Peyer's patch (tissue), 4 donors: ENCODE results near the gene PTPN11. TPM values are rescaled to one million over a fixed set of nuclear protein-coding genes. Genes with fewer than 3 reads are reported as not detected.

Experiments
- DNase-seq, 3 donors: peaks; one replicate each; pipeline ENCODE4 v3.0.0-alpha.2; 2017 to 2019
- H3K27ac ChIP-seq, 4 donors: fragments of 200-600 bp; sonication (generic); one replicate each; pipeline ENCODE4 v1.5.1; 2016 to 2019
- H3K27me3 ChIP-seq, 2 donors: fragments of 200-600 bp; sonication (generic); one replicate each; pipeline ENCODE4 v1.5.1; 2019
- H3K36me3 ChIP-seq, 3 donors: fragments of 200-600 bp; sonication (generic); one replicate each; pipeline ENCODE4 v1.5.1; 2016 to 2019
- H3K4me1 ChIP-seq, 4 donors: fragments of 200-600 bp; sonication (generic); one replicate each; pipeline ENCODE4 v1.5.1; 2016 to 2019
- H3K4me3 ChIP-seq, 4 donors: fragments of 200-600 bp; sonication (generic); 1 replicate in 3 of 4; 2 replicates in 1 of 4; pipeline ENCODE4 v1.5.1; 2016 to 2019; ENCODE audit warnings: mild to moderate bottlenecking in 1 of 4
- H3K9me3 ChIP-seq, 4 donors: fragments of 200-600 bp; sonication (generic); one replicate each; pipeline ENCODE4 v1.5.1; 2016 to 2019; ENCODE audit warnings: mild to moderate bottlenecking in 1 of 4
- CTCF ChIP-seq, 6 experiments: fragments of 450-650 bp in 4 of 6; fragments of 200-600 bp in 2 of 6; sonication (generic) in 1 of 6; IDR thresholded peaks; one replicate each; pipeline ENCODE4 v1.5.1; 2017 to 2019; ENCODE audit warnings: antibody characterized with exemption in 6 of 6, mild to moderate bottlenecking in 3 of 6, moderate library complexity in 1 of 6
- POLR2A ChIP-seq, 2 donors: fragments of 450-650 bp; IDR thresholded peaks; one replicate each; pipeline ENCODE4 v1.5.1; 2017; ENCODE audit warnings: antibody characterized with exemption in 2 of 2, mild to moderate bottlenecking in 2 of 2, moderate library complexity in 2 of 2
- total RNA-seq, 4 donors: library from RNA; depleted of rRNA; stranded (reverse); fragments of >200 nt; gene quantifications; one replicate each; pipeline ENCODE4 v1.1.0, GENCODE V29; 2016

Gene PTPN11
- total RNA-seq, 4 donors from 2014 or later: 34.5 to 128 (median 40.5) TPM

- H3K9me3 ChIP-seq: no peaks in the 10 kb centered on the region
- H3K4me1 ChIP-seq: no peaks in the 10 kb centered on the region
- no peaks in the 10 kb centered on the region for H3K36me3 ChIP-seq
- TF ChIP-seq CTCF (IDR thresholded peaks at IDR 0.05): no peak
- no peak for TF ChIP-seq POLR2A (IDR thresholded peaks at IDR 0.05)
- H3K27ac ChIP-seq: no peak overlapping the region
- H3K4me3 ChIP-seq: no peak overlapping the region
- DNase-seq: no peak
- no peaks in the 10 kb centered on the region for H3K27me3 ChIP-seq
Measured at GRCh38 chr12:112535637-112536366, 117.1 kb downstream of the PTPN11 start.

- no peaks in the 10 kb centered on the region for H3K27me3 ChIP-seq
- no peak for DNase-seq
- H3K9me3 ChIP-seq: no peaks in the 10 kb centered on the region
- no peaks in the 10 kb centered on the region for H3K36me3 ChIP-seq
- TF ChIP-seq POLR2A (IDR thresholded peaks at IDR 0.05) (no peak), CTCF (IDR thresholded peaks at IDR 0.05) (no peak)
- no peak overlapping the region for H3K27ac ChIP-seq
- no peaks in the 10 kb centered on the region for H3K4me1 ChIP-seq
- H3K4me3 ChIP-seq: no peak overlapping the region
Measured at GRCh38 chr12:112536367-112536730, 117.6 kb downstream of the PTPN11 start.

- no peak overlapping the region for H3K4me3 ChIP-seq
- no peak overlapping the region for H3K27ac ChIP-seq
- no peak for DNase-seq
- H3K4me1 ChIP-seq: no peaks in the 10 kb centered on the region
- H3K9me3 ChIP-seq: no peaks in the 10 kb centered on the region
- no peaks in the 10 kb centered on the region for H3K36me3 ChIP-seq
- H3K27me3 ChIP-seq: no peaks in the 10 kb centered on the region
- TF ChIP-seq POLR2A (IDR thresholded peaks at IDR 0.05) (no peak), CTCF (IDR thresholded peaks at IDR 0.05) (no peak)
Measured at GRCh38 chr12:112537710-112538396, 119.1 kb downstream of the PTPN11 start.

- H3K27ac ChIP-seq: no peak overlapping the region
- H3K36me3 ChIP-seq: no peaks in the 10 kb centered on the region
- no peaks in the 10 kb centered on the region for H3K9me3 ChIP-seq
- no peak for TF ChIP-seq POLR2A (IDR thresholded peaks at IDR 0.05)
- TF ChIP-seq CTCF (IDR thresholded peaks at IDR 0.05): no peak
- no peaks in the 10 kb centered on the region for H3K4me1 ChIP-seq
- no peaks in the 10 kb centered on the region for H3K27me3 ChIP-seq
- no peak overlapping the region for H3K4me3 ChIP-seq
- DNase-seq: no peak
Measured at GRCh38 chr12:112538740-112539139, 120.0 kb downstream of the PTPN11 start.

GRCh38 chr12:112539221-112539620, 120.5 kb downstream of the PTPN11 start:
- Histone ChIP-seq H3K27me3 (no peaks in the 10 kb centered on the region), H3K4me1 (no peaks in the 10 kb centered on the region), H3K27ac (no peak overlapping the region), H3K4me3 (no peak overlapping the region), H3K9me3 (no peaks in the 10 kb centered on the region), H3K36me3 (no peaks in the 10 kb centered on the region)
- no peak for TF ChIP-seq POLR2A (IDR thresholded peaks at IDR 0.05)
- no peak for TF ChIP-seq CTCF (IDR thresholded peaks at IDR 0.05)
- no peak for DNase-seq
